Measurements from ENCODE around the gene UBALD1. TPM values are rescaled to one million over a fixed set of nuclear protein-coding genes. Genes with fewer than 3 reads are reported as not detected.

The UBALD1 gene
- total RNA-seq, 3 donors from 2014 or later (not counting 1 experiment from before 2014, with no cell fraction given) = 40.8 to 54.4 (median 53.6) TPM

- Histone ChIP-seq H3K36me3 (ENCODE audit: control insufficient read depth, insufficient read depth, low read length) (peaks cover 22% of the 10 kb centered on the region), H3K4me3 (ENCODE audit: low read length) (no peak overlapping the region), H3K27ac (ENCODE audit: low read length) (no peak overlapping the region), H3K9me3 (ENCODE audit: control insufficient read depth, insufficient read depth, low read length) (no peaks in the 10 kb centered on the region), H3K4me1 (ENCODE audit: control insufficient read depth, insufficient read depth, low read length) (peaks cover 57% of the 10 kb centered on the region), H3K27me3 (ENCODE audit: control insufficient read depth, insufficient read depth, low read length) (no peaks in the 10 kb centered on the region)
- H3K9me3 Mint-ChIP-seq = no peaks in the 10 kb centered on the region
- 54% methylated on average over 11 of the region's 11 CpGs for WGBS (ENCODE audit: insufficient coverage)
- no peak for ATAC-seq
- no peaks in the 10 kb centered on the region for H3K27me3 Mint-ChIP-seq (ENCODE audit: low read depth in 2 of 2)
- peak overlapping the region in 1 of 2 donors; percentile 61 for H3K27ac Mint-ChIP-seq
- no peak overlapping the region for H3K4me3 Mint-ChIP-seq
- intact Hi-C loops (cut with micrococcal nuclease) = no loop called here
- H3K36me3 Mint-ChIP-seq = no peaks in the 10 kb centered on the region
- DNase-seq = no peak
- H3K4me1 Mint-ChIP-seq = peaks cover 29 to 36% of the 10 kb centered on the region in 2 donors
- TF ChIP-seq CTCF (IDR thresholded peaks at IDR 0.05) = no peak
Measured at GRCh38 chr16:4661661-4662060, 47.0 kb upstream of the UBALD1 start.

- intact Hi-C loops (cut with micrococcal nuclease) = no loop called here
- no peaks in the 10 kb centered on the region for H3K9me3 Mint-ChIP-seq
- H3K27me3 ChIP-seq (ENCODE audit: control insufficient read depth, insufficient read depth, low read length) = no peaks in the 10 kb centered on the region
- no peaks in the 10 kb centered on the region for H3K36me3 Mint-ChIP-seq
- H3K27ac Mint-ChIP-seq = peak overlapping the region; percentile 61 to 77
- H3K36me3 ChIP-seq (ENCODE audit: control insufficient read depth, insufficient read depth, low read length) = peaks cover 24% of the 10 kb centered on the region
- peaks cover 51% of the 10 kb centered on the region for H3K4me1 ChIP-seq (ENCODE audit: control insufficient read depth, insufficient read depth, low read length)
- ATAC-seq = peak; percentile 38 to 73 (median 66)
- no peaks in the 10 kb centered on the region for H3K9me3 ChIP-seq (ENCODE audit: control insufficient read depth, insufficient read depth, low read length)
- peaks cover 29 to 36% of the 10 kb centered on the region in 2 donors for H3K4me1 Mint-ChIP-seq
- no peak for TF ChIP-seq CTCF (IDR thresholded peaks at IDR 0.05)
- 26% methylated on average over 18 of the region's 18 CpGs for WGBS (ENCODE audit: insufficient coverage)
- H3K4me3 Mint-ChIP-seq = peak overlapping the region; percentile 69
- H3K4me3 ChIP-seq (ENCODE audit: low read length) = no peak overlapping the region
- H3K27ac ChIP-seq (ENCODE audit: low read length) = peak overlapping the region; percentile 49
- DNase-seq = peak; percentile 40 to 85
- no peaks in the 10 kb centered on the region for H3K27me3 Mint-ChIP-seq (ENCODE audit: low read depth in 2 of 2)
Measured at GRCh38 chr16:4660454-4661007, 45.8 kb upstream of the UBALD1 start.

GRCh38 chr16:4659363-4660353, 45.0 kb upstream of the UBALD1 start:
- 95% methylated on average over 29 of the region's 29 CpGs for WGBS (ENCODE audit: insufficient coverage)
- H3K36me3 ChIP-seq (ENCODE audit: control insufficient read depth, insufficient read depth, low read length) = peaks cover 33% of the 10 kb centered on the region
- peak overlapping the region; percentile 61 to 77 for H3K27ac Mint-ChIP-seq
- H3K4me3 ChIP-seq (ENCODE audit: low read length) = no peak overlapping the region
- H3K4me3 Mint-ChIP-seq = no peak overlapping the region
- no peaks in the 10 kb centered on the region for H3K36me3 Mint-ChIP-seq
- peaks cover 27 to 31% of the 10 kb centered on the region in 2 donors for H3K4me1 Mint-ChIP-seq
- no peaks in the 10 kb centered on the region for H3K27me3 Mint-ChIP-seq (ENCODE audit: low read depth in 2 of 2)
- ATAC-seq (no peak), DNase-seq (no peak)
- intact Hi-C loops (cut with micrococcal nuclease) = no loop called here
- H3K9me3 Mint-ChIP-seq = no peaks in the 10 kb centered on the region
- H3K27ac ChIP-seq (ENCODE audit: low read length) = peak overlapping the region; percentile 49
- H3K4me1 ChIP-seq (ENCODE audit: control insufficient read depth, insufficient read depth, low read length) = peaks cover 42% of the 10 kb centered on the region
- H3K27me3 ChIP-seq (ENCODE audit: control insufficient read depth, insufficient read depth, low read length) = no peaks in the 10 kb centered on the region
- TF ChIP-seq CTCF (IDR thresholded peaks at IDR 0.05) = no peak
- H3K9me3 ChIP-seq (ENCODE audit: control insufficient read depth, insufficient read depth, low read length) = no peaks in the 10 kb centered on the region

Measured in natural killer cell (primary cell).